GM12878 (cell line): ENCODE data around the gene VRK3.

Experiments
- CHD2 ChIP-seq: IDR thresholded peaks from 2 replicates; pipeline ENCODE4 v1.6.1; 2011; ENCODE audit warnings: low read depth, low read length, improper control_type of control experiment, borderline replicate concordance
- DPF2 ChIP-seq: fragments of 450-650 bp; IDR thresholded peaks from 2 replicates; pipeline ENCODE4 v1.6.1; 2017; ENCODE audit warnings: mild to moderate bottlenecking
- EP300 ChIP-seq, 2 experiments: fragments of 150-350 bp in 1 of 2; IDR thresholded peaks; 2 replicates each; pipeline ENCODE4 v1.6.1; 2011 to 2012; ENCODE audit warnings: low read depth in 2 of 2, low read length in 2 of 2, borderline replicate concordance in 1 of 2, improper control_type of control experiment in 1 of 2, inconsistent platforms in 1 of 2; ENCODE audit not compliant: control insufficient read depth in 1 of 2
- ESRRA ChIP-seq: IDR thresholded peaks from 2 replicates; pipeline ENCODE4 v1.6.1; 2012; ENCODE audit warnings: mild to moderate bottlenecking, low read length, improper control_type of control experiment
- FOXK2 ChIP-seq: fragments of 450-650 bp; IDR thresholded peaks from 2 replicates; pipeline ENCODE4 v1.6.1; 2017; ENCODE audit warnings: mild to moderate bottlenecking, moderate library complexity
- KAT2A ChIP-seq: conservative IDR thresholded peaks from 2 replicates; pipeline ENCODE4 v1.6.1; 2011; ENCODE audit warnings: low read depth, low read length; ENCODE audit not compliant: control insufficient read depth
- NRF1 ChIP-seq: conservative IDR thresholded peaks from 2 replicates; pipeline ENCODE4 v1.6.1; 2011; ENCODE audit warnings: mild to moderate bottlenecking, low read depth, low read length, improper control_type of control experiment
- TF ChIP-seq, protein P1 (sequence below), 3 experiments: IDR thresholded peaks in 2 of 3; conservative IDR thresholded peaks in 1 of 3; 2 replicates each; pipeline ENCODE4 v1.5.1; 2011; ENCODE audit warnings: low read depth in 3 of 3, low read length in 3 of 3, mild to moderate bottlenecking in 3 of 3, control low read depth in 2 of 3, moderate library complexity in 2 of 3, inconsistent platforms in 1 of 3, mixed read lengths in 1 of 3; ENCODE audit not compliant: control insufficient read depth in 2 of 3, insufficient read depth in 1 of 3; ENCODE audit errors: extremely low read depth in 1 of 3
- TF ChIP-seq, protein P2 (sequence below): fragments of 450-650 bp; IDR thresholded peaks from 2 replicates; pipeline ENCODE4 v1.6.1; 2017; ENCODE audit warnings: mild to moderate bottlenecking, moderate library complexity

DNA sequence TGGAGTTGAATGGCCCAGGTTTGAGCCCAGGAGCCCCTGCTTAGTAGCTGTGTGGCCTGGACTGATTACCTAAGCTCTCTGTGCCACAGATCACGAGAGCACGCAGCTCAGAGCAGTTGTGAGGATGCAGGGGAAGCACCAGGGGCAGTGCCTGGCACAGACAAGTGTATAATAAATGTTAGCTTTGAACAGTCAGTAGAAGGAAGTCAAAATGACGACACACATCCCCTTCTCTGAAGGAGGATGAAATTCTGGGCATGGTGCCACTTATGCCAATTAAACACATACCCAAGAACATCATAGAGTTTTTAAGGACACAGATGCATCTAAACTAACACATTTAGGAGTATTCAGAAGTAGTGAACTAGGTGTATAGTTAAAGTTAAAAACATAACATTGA is 39.3 kb downstream of the VRK3 start:
- TF ChIP-seq NRF1: no peak
- no peak for TF ChIP-seq KAT2A
- TF ChIP-seq DPF2: no peak
- no peak for TF ChIP-seq FOXK2
- TF ChIP-seq EP300 (IDR thresholded peaks at IDR 0.05; ENCODE audit: borderline replicate concordance in 1 of 2, control insufficient read depth in 1 of 2, low read depth in 2 of 2, low read length in 2 of 2): no peak
- TF ChIP-seq CHD2: no peak
- TF ChIP-seq, protein P1, sequence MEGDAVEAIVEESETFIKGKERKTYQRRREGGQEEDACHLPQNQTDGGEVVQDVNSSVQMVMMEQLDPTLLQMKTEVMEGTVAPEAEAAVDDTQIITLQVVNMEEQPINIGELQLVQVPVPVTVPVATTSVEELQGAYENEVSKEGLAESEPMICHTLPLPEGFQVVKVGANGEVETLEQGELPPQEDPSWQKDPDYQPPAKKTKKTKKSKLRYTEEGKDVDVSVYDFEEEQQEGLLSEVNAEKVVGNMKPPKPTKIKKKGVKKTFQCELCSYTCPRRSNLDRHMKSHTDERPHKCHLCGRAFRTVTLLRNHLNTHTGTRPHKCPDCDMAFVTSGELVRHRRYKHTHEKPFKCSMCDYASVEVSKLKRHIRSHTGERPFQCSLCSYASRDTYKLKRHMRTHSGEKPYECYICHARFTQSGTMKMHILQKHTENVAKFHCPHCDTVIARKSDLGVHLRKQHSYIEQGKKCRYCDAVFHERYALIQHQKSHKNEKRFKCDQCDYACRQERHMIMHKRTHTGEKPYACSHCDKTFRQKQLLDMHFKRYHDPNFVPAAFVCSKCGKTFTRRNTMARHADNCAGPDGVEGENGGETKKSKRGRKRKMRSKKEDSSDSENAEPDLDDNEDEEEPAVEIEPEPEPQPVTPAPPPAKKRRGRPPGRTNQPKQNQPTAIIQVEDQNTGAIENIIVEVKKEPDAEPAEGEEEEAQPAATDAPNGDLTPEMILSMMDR (IDR thresholded peaks at IDR 0.05 in 2 of 3, conservative IDR thresholded peaks at IDR 0.05 in 1 of 3; ENCODE audit: control insufficient read depth in 2 of 3, extremely low read depth in 1 of 3, insufficient read depth in 1 of 3, low read depth in 3 of 3, low read length in 3 of 3): no peak
- TF ChIP-seq, protein P2, sequence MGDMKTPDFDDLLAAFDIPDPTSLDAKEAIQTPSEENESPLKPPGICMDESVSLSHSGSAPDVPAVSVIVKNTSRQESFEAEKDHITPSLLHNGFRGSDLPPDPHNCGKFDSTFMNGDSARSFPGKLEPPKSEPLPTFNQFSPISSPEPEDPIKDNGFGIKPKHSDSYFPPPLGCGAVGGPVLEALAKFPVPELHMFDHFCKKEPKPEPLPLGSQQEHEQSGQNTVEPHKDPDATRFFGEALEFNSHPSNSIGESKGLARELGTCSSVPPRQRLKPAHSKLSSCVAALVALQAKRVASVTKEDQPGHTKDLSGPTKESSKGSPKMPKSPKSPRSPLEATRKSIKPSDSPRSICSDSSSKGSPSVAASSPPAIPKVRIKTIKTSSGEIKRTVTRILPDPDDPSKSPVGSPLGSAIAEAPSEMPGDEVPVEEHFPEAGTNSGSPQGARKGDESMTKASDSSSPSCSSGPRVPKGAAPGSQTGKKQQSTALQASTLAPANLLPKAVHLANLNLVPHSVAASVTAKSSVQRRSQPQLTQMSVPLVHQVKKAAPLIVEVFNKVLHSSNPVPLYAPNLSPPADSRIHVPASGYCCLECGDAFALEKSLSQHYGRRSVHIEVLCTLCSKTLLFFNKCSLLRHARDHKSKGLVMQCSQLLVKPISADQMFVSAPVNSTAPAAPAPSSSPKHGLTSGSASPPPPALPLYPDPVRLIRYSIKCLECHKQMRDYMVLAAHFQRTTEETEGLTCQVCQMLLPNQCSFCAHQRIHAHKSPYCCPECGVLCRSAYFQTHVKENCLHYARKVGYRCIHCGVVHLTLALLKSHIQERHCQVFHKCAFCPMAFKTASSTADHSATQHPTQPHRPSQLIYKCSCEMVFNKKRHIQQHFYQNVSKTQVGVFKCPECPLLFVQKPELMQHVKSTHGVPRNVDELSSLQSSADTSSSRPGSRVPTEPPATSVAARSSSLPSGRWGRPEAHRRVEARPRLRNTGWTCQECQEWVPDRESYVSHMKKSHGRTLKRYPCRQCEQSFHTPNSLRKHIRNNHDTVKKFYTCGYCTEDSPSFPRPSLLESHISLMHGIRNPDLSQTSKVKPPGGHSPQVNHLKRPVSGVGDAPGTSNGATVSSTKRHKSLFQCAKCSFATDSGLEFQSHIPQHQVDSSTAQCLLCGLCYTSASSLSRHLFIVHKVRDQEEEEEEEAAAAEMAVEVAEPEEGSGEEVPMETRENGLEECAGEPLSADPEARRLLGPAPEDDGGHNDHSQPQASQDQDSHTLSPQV: no peak
- TF ChIP-seq ESRRA: no peak
